Smooth muscle cell (in vitro differentiated cells): Measurements from ENCODE around the gene EDC3. TPM values are rescaled to one million over a fixed set of nuclear protein-coding genes. Genes with fewer than 3 reads are reported as not detected.

Source experiments
- DNase-seq: peaks from one replicate; lab custom pipeline; 2025; ENCODE audit not compliant: unreplicated experiment; lab: John Stamatoyannopoulos, UW
- H2AFZ ChIP-seq: fragments of 200-600 bp; sonication (generic); 2 replicates; pipeline ENCODE4 v1.6.0; 2016; ENCODE audit warnings: antibody characterized with exemption, low read depth, mild to moderate bottlenecking
- H3F3A ChIP-seq: fragments of 200-600 bp; sonication (generic); 2 replicates; pipeline ENCODE4 v1.6.0; 2017; ENCODE audit warnings: antibody characterized with exemption, low read depth
- H3K27ac ChIP-seq: fragments of 200-600 bp; sonication (generic); 2 replicates; pipeline ENCODE4 v1.5.1; 2016; ENCODE audit warnings: low read depth, mild to moderate bottlenecking
- H3K27me3 ChIP-seq: fragments of 200-600 bp; sonication (generic); 2 replicates; pipeline ENCODE4 v1.6.1; 2016; ENCODE audit warnings: low read depth, mild to moderate bottlenecking
- H3K36me3 ChIP-seq: fragments of 200-600 bp; sonication (generic); 2 replicates; pipeline ENCODE4 v1.5.1; 2016; ENCODE audit warnings: low read depth
- H3K4me1 ChIP-seq: fragments of 200-600 bp; sonication (generic); 2 replicates; pipeline ENCODE4 v1.5.1; 2016; ENCODE audit warnings: low read depth
- H3K4me2 ChIP-seq: fragments of 200-600 bp; sonication (generic); 2 replicates; pipeline ENCODE4 v1.6.0; 2016; ENCODE audit warnings: mild to moderate bottlenecking
- H3K4me3 ChIP-seq: fragments of 200-600 bp; sonication (generic); 2 replicates; pipeline ENCODE4 v1.5.1; 2016; ENCODE audit warnings: mild to moderate bottlenecking
- H3K79me2 ChIP-seq: fragments of 200-600 bp; sonication (generic); 2 replicates; pipeline ENCODE4 v1.6.0; 2016; ENCODE audit warnings: low read depth, mild to moderate bottlenecking
- H3K9ac ChIP-seq: fragments of 200-600 bp; sonication (generic); 2 replicates; pipeline ENCODE4 v1.6.0; 2016; ENCODE audit warnings: low read depth
- H3K9me3 ChIP-seq: fragments of 200-600 bp; sonication (generic); replicated peaks from 2 replicates; pipeline ENCODE4 v1.5.1; 2016; ENCODE audit warnings: low read depth
- H4K20me1 ChIP-seq: fragments of 200-600 bp; sonication (generic); 2 replicates; pipeline ENCODE4 v1.6.0; 2016; ENCODE audit warnings: low read depth
- WGBS: methylation state at CpG from one replicate; pipeline ENCODE4 v1.1.7; 2016; ENCODE audit warnings: low lambda C conversion rate; 5-methylcytosine and 5-hydroxymethylcytosine counted together
- polyA plus RNA-seq: library from polyadenylated mRNA; unstranded; fragments of >200 nt; fragmentation: Nextera tagmentation; extraction: Ambion mirVana; gene quantifications from 2 replicates; pipeline ENCODE4 v1.2.1, GENCODE V29; 2016
- total RNA-seq: library from RNA; depleted of rRNA; stranded (reverse); fragments of >200 nt; gene quantifications from 2 replicates; pipeline ENCODE4 v1.2.3, GENCODE V29; 2014
- TF ChIP-seq, protein P1 (sequence below): fragments of 200-600 bp; sonication (generic); IDR thresholded peaks from 2 replicates; pipeline ENCODE4 v1.5.1; 2017; ENCODE audit warnings: borderline replicate concordance, mild to moderate bottlenecking, antibody characterized with exemption; ENCODE audit not compliant: insufficient read depth, poor library complexity, severe bottlenecking

Gene EDC3
- total and polyA plus RNA-seq, 2 experiments from 2014 or later: 18.4 to 26.7 TPM

DNA sequence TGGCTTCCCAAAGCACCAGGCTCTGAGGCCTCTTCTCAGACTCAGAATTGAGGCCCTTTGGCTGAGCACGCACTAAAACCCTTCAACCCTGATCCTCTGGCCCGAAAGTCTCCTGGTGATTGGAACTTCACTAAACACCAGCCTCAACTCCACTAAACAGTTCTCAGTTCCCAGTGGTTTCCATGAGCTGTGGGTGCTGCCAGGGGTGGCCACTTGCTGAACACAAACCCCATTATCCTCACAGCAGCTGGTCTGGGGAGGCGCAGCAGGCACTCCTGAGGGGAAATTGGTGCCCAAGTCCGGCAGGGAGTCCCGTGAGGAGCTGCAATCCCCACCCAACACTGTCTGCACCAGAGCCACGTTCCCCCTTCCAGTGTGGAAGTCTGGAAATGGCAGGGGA is 84.0 kb downstream of the EDC3 start:
- DNase-seq: no peak
- H3F3A ChIP-seq: peaks cover 5% of the 10 kb centered on the region
- no peaks in the 10 kb centered on the region for H3K9me3 ChIP-seq
- no peaks in the 10 kb centered on the region for H3K27me3 ChIP-seq
- no peak overlapping the region for H3K4me2 ChIP-seq
- no peak overlapping the region for H3K27ac ChIP-seq
- TF ChIP-seq, protein P1, sequence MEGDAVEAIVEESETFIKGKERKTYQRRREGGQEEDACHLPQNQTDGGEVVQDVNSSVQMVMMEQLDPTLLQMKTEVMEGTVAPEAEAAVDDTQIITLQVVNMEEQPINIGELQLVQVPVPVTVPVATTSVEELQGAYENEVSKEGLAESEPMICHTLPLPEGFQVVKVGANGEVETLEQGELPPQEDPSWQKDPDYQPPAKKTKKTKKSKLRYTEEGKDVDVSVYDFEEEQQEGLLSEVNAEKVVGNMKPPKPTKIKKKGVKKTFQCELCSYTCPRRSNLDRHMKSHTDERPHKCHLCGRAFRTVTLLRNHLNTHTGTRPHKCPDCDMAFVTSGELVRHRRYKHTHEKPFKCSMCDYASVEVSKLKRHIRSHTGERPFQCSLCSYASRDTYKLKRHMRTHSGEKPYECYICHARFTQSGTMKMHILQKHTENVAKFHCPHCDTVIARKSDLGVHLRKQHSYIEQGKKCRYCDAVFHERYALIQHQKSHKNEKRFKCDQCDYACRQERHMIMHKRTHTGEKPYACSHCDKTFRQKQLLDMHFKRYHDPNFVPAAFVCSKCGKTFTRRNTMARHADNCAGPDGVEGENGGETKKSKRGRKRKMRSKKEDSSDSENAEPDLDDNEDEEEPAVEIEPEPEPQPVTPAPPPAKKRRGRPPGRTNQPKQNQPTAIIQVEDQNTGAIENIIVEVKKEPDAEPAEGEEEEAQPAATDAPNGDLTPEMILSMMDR: no peak
- H3K79me2 ChIP-seq: peaks cover 17% of the 10 kb centered on the region
- H3K36me3 ChIP-seq: no peaks in the 10 kb centered on the region
- H2AFZ ChIP-seq: no peak overlapping the region
- H4K20me1 ChIP-seq: peaks cover 7% of the 10 kb centered on the region
- no peak overlapping the region for H3K4me3 ChIP-seq
- 90% methylated on average over 6 of the region's 6 CpGs for WGBS
- peaks cover 6% of the 10 kb centered on the region for H3K4me1 ChIP-seq
- no peak overlapping the region for H3K9ac ChIP-seq

DNA sequence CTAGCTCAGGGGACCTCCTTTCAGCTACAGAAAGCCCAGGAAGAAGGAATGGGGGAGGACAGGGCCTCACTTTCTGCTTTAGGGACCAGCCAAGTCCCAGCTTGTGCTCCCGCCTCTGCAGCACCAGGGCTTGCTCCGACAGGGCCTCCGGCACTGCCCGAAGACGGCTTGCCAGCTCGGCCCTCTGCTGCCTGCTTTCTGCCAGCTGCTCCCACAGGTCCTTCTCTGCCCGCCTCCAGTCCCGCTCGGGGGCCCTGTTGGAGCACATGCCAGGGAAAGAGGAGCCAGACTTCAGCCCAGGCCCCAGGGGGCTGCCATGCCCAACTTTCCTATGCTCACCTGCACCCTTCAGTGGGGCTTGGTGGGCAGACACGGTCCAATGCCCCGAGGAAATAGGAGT is 84.5 kb downstream of the EDC3 start:
- peaks cover 5% of the 10 kb centered on the region for H3F3A ChIP-seq
- 94% methylated on average over 11 of the region's 11 CpGs for WGBS
- DNase-seq: no peak
- TF ChIP-seq, protein P1: no peak
- H3K9ac ChIP-seq: no peak overlapping the region
- H3K27ac ChIP-seq: no peak overlapping the region
- peaks cover 3% of the 10 kb centered on the region for H3K4me1 ChIP-seq
- H2AFZ ChIP-seq: no peak overlapping the region
- H3K79me2 ChIP-seq: peaks cover 12% of the 10 kb centered on the region
- H4K20me1 ChIP-seq: peaks cover 2% of the 10 kb centered on the region
- H3K9me3 ChIP-seq: no peaks in the 10 kb centered on the region
- H3K4me3 ChIP-seq: no peak overlapping the region
- no peak overlapping the region for H3K4me2 ChIP-seq
- H3K27me3 ChIP-seq: no peaks in the 10 kb centered on the region
- H3K36me3 ChIP-seq: no peaks in the 10 kb centered on the region

DNA sequence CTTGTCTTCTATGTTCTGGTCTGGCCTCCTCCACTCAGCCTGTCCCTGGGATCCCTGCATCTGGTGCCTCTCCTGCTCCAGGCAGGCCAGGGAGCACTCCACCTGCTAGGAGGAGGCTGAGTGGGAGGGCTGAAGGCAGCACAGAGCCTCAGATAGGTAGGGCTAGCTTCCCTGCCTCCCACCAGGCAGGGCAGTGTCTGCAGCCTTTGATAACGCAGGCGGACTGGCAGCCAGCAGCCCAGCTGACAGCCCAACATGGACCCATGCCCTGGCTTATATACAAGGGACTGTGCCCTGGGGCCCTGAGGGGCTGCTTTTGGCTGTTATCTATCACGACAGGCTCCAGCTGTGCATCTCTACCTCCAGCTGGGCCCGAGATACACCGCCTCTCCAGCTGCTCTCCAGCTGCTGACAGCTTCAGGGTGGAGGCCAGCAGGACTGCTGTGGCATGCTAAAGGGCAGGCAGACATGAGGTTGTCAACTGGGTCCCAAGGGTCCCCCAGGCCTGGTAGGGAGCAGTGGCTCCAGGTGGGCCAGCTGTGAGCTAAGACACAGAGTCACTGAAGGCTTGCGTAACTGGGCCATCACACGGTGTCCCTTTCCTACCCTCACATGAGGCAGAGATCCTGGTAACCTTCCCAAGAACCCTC is 85.4 kb downstream of the EDC3 start:
- WGBS: 58% methylated on average over 7 of the region's 7 CpGs
- Histone ChIP-seq H3K27ac (no peak overlapping the region), H3K4me2 (no peak overlapping the region), H3K4me1 (peaks cover 3% of the 10 kb centered on the region), H3K36me3 (no peaks in the 10 kb centered on the region), H3K9ac (no peak overlapping the region), H3K79me2 (peaks cover 3% of the 10 kb centered on the region), H4K20me1 (no peaks in the 10 kb centered on the region), H3K4me3 (no peak overlapping the region), H3K9me3 (no peaks in the 10 kb centered on the region), H2AFZ (no peak overlapping the region), H3K27me3 (no peaks in the 10 kb centered on the region), H3F3A (peaks cover 5% of the 10 kb centered on the region)
- TF ChIP-seq, protein P1: no peak
- no peak for DNase-seq

DNA sequence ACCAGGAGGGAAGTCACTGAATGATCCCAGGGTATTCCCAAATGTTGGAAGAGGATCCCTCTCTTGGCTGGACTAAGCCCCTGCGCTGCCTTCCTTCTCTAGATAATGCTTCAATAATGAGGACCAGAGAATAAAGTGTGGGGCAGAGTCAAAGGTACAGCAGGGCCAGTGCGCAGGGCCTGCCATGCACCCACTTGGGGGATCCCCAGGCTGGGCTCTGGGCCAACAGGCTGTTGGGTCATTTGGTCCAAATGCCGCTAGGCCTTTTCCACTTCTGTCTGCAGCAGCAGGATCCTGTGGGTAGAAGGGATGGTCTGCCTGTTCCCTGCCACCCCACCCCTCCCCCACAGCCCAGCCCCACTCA is 85.9 kb downstream of the EDC3 start:
- peaks cover 5% of the 10 kb centered on the region for H3F3A ChIP-seq
- H2AFZ ChIP-seq: no peak overlapping the region
- no peak overlapping the region for H3K4me2 ChIP-seq
- no peak for DNase-seq
- H3K27ac ChIP-seq: no peak overlapping the region
- H3K27me3 ChIP-seq: no peaks in the 10 kb centered on the region
- 92% methylated on average over 3 of the region's 3 CpGs for WGBS
- no peaks in the 10 kb centered on the region for H3K9me3 ChIP-seq
- TF ChIP-seq, protein P1: no peak
- H3K4me1 ChIP-seq: peaks cover 3% of the 10 kb centered on the region
- no peaks in the 10 kb centered on the region for H4K20me1 ChIP-seq
- H3K36me3 ChIP-seq: no peaks in the 10 kb centered on the region
- H3K4me3 ChIP-seq: no peak overlapping the region
- no peaks in the 10 kb centered on the region for H3K79me2 ChIP-seq
- H3K9ac ChIP-seq: no peak overlapping the region
